Esophagus squamous epithelium (tissue), 4 donors: ENCODE data around the gene ZFR2.

Experiments
- POLR2A ChIP-seq, 4 donors: fragments of 450-650 bp; IDR thresholded peaks; one replicate each; pipeline ENCODE4 v1.6.1; 2017; ENCODE audit warnings: antibody characterized with exemption in 4 of 4, mild to moderate bottlenecking in 4 of 4, moderate library complexity in 3 of 4
- TF ChIP-seq, protein P1 (sequence below), 6 experiments: fragments of 450-650 bp in 4 of 6; fragments of 200-600 bp in 2 of 6; sonication (generic) in 2 of 6; IDR thresholded peaks; one replicate each; pipeline ENCODE4 v1.5.1; 2016 to 2019; ENCODE audit warnings: antibody characterized with exemption in 6 of 6, mild to moderate bottlenecking in 4 of 6, moderate library complexity in 4 of 6

DNA sequence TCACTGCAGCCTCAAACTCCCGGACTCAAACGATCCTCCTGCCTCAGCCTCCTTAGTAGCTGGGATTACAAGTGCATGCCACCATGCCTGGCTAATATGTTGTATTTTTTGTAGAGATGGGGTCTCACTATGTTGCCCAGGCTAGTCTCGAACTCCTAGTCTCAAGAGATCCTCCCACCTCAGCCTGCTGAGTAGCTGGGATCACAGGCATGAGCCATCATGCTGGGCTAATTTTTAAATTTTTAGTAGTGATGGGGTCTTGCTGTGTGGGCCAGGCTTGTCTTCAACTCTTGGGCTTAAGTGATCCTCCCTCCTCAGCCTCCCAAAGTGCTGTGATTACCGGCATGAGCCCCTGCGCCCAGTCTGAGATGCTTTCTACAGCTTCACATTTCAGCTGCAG lies 26.9 kb upstream of the ZFR2 start:
- TF ChIP-seq, protein P1, sequence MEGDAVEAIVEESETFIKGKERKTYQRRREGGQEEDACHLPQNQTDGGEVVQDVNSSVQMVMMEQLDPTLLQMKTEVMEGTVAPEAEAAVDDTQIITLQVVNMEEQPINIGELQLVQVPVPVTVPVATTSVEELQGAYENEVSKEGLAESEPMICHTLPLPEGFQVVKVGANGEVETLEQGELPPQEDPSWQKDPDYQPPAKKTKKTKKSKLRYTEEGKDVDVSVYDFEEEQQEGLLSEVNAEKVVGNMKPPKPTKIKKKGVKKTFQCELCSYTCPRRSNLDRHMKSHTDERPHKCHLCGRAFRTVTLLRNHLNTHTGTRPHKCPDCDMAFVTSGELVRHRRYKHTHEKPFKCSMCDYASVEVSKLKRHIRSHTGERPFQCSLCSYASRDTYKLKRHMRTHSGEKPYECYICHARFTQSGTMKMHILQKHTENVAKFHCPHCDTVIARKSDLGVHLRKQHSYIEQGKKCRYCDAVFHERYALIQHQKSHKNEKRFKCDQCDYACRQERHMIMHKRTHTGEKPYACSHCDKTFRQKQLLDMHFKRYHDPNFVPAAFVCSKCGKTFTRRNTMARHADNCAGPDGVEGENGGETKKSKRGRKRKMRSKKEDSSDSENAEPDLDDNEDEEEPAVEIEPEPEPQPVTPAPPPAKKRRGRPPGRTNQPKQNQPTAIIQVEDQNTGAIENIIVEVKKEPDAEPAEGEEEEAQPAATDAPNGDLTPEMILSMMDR (IDR thresholded peaks at IDR 0.05): no peak
- no peak for TF ChIP-seq POLR2A (IDR thresholded peaks at IDR 0.05)
